ENCODE data around the gene MFN2. TPM values are rescaled to one million over a fixed set of nuclear protein-coding genes. Genes with fewer than 3 reads are reported as not detected.
"Not testable (repeated sequence)": the region's sequence is repeated elsewhere in the genome, so short reads cannot be mapped to it uniquely, and the experiment has no call there.

MFN2 gene
- total RNA-seq, 1 experiment from 2014 or later = 34.1 TPM

DNA sequence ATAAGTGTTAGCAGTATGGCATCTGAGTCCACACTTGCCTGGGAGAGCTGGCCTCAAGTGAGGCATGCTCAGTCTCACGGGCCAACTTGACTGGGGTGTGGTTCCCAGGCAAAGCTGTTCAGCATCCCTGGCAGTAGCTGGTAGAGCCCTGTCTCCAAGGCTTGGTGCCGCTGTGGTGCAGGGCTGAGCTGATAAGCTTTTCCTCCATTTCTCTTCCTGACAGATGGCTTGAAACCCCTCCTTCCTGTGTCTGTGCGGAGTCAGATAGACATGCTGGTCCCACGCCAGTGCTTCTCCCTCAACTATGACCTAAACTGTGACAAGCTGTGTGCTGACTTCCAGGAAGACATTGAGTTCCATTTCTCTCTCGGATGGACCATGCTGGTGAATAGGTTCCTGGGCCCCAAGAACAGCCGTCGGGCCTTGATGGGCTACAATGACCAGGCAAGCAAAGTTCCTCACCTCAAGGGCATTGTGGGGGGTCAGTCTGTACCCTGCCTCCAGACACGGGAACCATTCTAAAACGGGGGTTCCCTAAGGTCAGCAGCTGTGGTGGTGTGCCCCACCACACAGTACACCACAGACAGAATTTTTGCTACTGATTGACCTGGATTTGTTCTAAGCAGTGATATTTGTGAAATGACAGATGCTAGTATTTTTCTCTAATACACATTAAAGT is 25.4 kb downstream of the MFN2 start:
- Histone ChIP-seq H3K27ac (ENCODE audit: low read length) (no peak overlapping the region), H3K4me2 (ENCODE audit: low read depth, low read length, poor library complexity, severe bottlenecking) (no peak overlapping the region)

GRCh38 chr1:12006167-12006921 is 26.1 kb downstream of the MFN2 start:
- H4K20me1 ChIP-seq (ENCODE audit: insufficient read depth, low read depth, low read length) = peaks cover 4% of the 10 kb centered on the region; the same call in 1 of the 2 replicates
- no peak overlapping the region for H3K9ac ChIP-seq (ENCODE audit: low read length)
- no peak overlapping the region for H3K4me3 ChIP-seq (ENCODE audit: low read length)
- H3K79me2 ChIP-seq (ENCODE audit: low read length) = no peaks in the 10 kb centered on the region
- H3K27ac ChIP-seq (ENCODE audit: low read length) = no peak overlapping the region
- peaks cover 54% of the 10 kb centered on the region for H3K36me3 ChIP-seq (ENCODE audit: insufficient read depth, low read length)
- no peak overlapping the region for H2AFZ ChIP-seq (ENCODE audit: low read length)
- no peaks in the 10 kb centered on the region for H3K4me1 ChIP-seq (ENCODE audit: low read length)
- no peaks in the 10 kb centered on the region for H3K9me3 ChIP-seq (ENCODE audit: low read length)
- no peaks in the 10 kb centered on the region for H3K9me2 ChIP-seq (replicated peaks; ENCODE audit: insufficient read depth, low read length)
- no peak overlapping the region for H3K4me2 ChIP-seq (ENCODE audit: low read depth, low read length, poor library complexity, severe bottlenecking)
- DNase-seq = peak; percentile 27
- H3K27me3 ChIP-seq (ENCODE audit: low read length) = no peaks in the 10 kb centered on the region

More for the DNA sequence above, 25.4 kb downstream of the MFN2 start:
- peaks cover 55% of the 10 kb centered on the region for H3K36me3 ChIP-seq (ENCODE audit: insufficient read depth, low read length)
- H3K79me2 ChIP-seq (ENCODE audit: low read length) = no peaks in the 10 kb centered on the region
- H3K4me1 ChIP-seq (ENCODE audit: low read length) = no peaks in the 10 kb centered on the region
- H2AFZ ChIP-seq (ENCODE audit: low read length) = no peak overlapping the region
- H3K9ac ChIP-seq (ENCODE audit: low read length) = no peak overlapping the region
- H3K4me3 ChIP-seq (ENCODE audit: low read length) = no peak overlapping the region
- no peaks in the 10 kb centered on the region for H3K9me3 ChIP-seq (ENCODE audit: low read length)
- peak; percentile 41 for DNase-seq
- H3K9me2 ChIP-seq (replicated peaks; ENCODE audit: insufficient read depth, low read length) = no peaks in the 10 kb centered on the region
- H3K27me3 ChIP-seq (ENCODE audit: low read length) = no peaks in the 10 kb centered on the region
- peaks cover 4% of the 10 kb centered on the region; the same call in 1 of the 2 replicates for H4K20me1 ChIP-seq (ENCODE audit: insufficient read depth, low read depth, low read length)

GRCh38 chr1:12007204-12007603 is 27.0 kb downstream of the MFN2 start:
- peak; percentile 36 for DNase-seq
- Histone ChIP-seq H3K79me2 (ENCODE audit: low read length) (no peaks in the 10 kb centered on the region), H3K9ac (ENCODE audit: low read length) (no peak overlapping the region), H3K4me2 (ENCODE audit: low read depth, low read length, poor library complexity, severe bottlenecking) (no peak overlapping the region), H4K20me1 (ENCODE audit: insufficient read depth, low read depth, low read length) (no peaks in the 10 kb centered on the region), H3K36me3 (ENCODE audit: insufficient read depth, low read length) (peaks cover 46% of the 10 kb centered on the region), H2AFZ (ENCODE audit: low read length) (no peak overlapping the region), H3K9me2 (replicated peaks; ENCODE audit: insufficient read depth, low read length) (no peaks in the 10 kb centered on the region), H3K4me3 (ENCODE audit: low read length) (no peak overlapping the region), H3K4me1 (ENCODE audit: low read length) (no peaks in the 10 kb centered on the region), H3K27ac (ENCODE audit: low read length) (no peak overlapping the region), H3K27me3 (ENCODE audit: low read length) (no peaks in the 10 kb centered on the region), H3K9me3 (ENCODE audit: low read length) (no peaks in the 10 kb centered on the region)

DNA sequence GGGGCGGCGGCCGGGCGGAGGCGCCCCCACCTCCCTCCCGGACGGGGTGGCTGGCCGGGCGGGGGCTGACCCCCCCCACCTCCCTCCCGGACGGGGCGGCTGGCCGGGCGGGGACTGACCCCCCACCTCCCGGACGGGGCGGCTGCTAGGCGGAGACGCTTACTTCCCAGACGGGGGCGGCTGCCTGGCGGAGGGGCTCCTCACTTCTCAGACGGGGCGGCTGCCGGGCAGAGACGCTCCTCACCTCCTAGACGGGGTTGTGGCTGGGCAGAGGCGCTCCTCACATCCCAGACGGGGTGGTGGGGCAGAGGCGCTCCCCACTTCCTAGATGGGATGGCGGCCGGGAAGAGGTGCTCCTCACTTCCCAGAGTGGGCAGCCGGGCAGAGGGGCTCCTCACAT is 28.1 kb downstream of the MFN2 start:
- not testable (repeated sequence) for H3K4me2 ChIP-seq (ENCODE audit: low read depth, low read length, poor library complexity, severe bottlenecking); H3K27me3 ChIP-seq (ENCODE audit: low read length); H4K20me1 ChIP-seq (ENCODE audit: insufficient read depth, low read depth, low read length); H3K9me2 ChIP-seq (replicated peaks; ENCODE audit: insufficient read depth, low read length); H3K9ac ChIP-seq (ENCODE audit: low read length); H3K79me2 ChIP-seq (ENCODE audit: low read length); H3K27ac ChIP-seq (ENCODE audit: low read length); H3K4me1 ChIP-seq (ENCODE audit: low read length); H3K9me3 ChIP-seq (ENCODE audit: low read length); H2AFZ ChIP-seq (ENCODE audit: low read length); H3K4me3 ChIP-seq (ENCODE audit: low read length); DNase-seq
- H3K36me3 ChIP-seq (ENCODE audit: insufficient read depth, low read length) = peaks cover 39% of the 10 kb centered on the region

DNA sequence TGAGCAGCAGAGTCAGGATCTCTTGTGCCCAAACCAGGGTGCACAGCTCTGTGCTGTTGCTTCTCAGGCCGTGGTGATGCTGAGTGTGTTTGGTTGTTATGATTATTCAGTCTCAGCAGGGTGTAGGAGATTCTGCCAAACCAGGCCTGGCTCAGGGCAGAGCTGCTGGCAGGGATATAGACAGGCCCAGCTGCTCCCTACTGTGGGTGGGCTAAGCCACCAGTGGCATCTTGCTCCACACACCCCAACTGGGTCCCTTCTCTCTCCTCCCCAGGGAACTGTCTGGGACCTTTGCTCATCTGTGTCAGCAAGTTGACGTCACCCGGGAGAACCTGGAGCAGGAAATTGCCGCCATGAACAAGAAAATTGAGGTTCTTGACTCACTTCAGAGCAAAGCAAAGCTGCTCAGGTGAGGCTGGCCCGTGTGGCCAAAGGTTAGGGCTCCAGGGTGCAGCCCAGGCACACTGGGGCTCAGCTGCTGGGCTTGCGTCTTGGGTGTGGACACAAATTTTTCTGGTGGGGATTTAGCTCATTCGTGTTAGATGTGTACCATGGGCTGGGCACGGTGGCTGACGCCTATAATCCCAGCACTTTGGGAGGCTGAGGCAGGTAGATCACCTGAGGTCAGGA is 29.2 kb downstream of the MFN2 start:
- H2AFZ ChIP-seq (ENCODE audit: low read length) = no peak overlapping the region
- H3K9me3 ChIP-seq (ENCODE audit: low read length) = no peaks in the 10 kb centered on the region
- H3K4me3 ChIP-seq (ENCODE audit: low read length) = no peak overlapping the region
- H3K9me2 ChIP-seq (replicated peaks; ENCODE audit: insufficient read depth, low read length) = no peaks in the 10 kb centered on the region
- no peak overlapping the region for H3K4me2 ChIP-seq (ENCODE audit: low read depth, low read length, poor library complexity, severe bottlenecking)
- H3K27ac ChIP-seq (ENCODE audit: low read length) = no peak overlapping the region
- H4K20me1 ChIP-seq (ENCODE audit: insufficient read depth, low read depth, low read length) = no peaks in the 10 kb centered on the region
- no peaks in the 10 kb centered on the region for H3K79me2 ChIP-seq (ENCODE audit: low read length)
- H3K9ac ChIP-seq (ENCODE audit: low read length) = no peak overlapping the region
- no peaks in the 10 kb centered on the region for H3K27me3 ChIP-seq (ENCODE audit: low read length)
- H3K36me3 ChIP-seq (ENCODE audit: insufficient read depth, low read length) = peaks cover 31% of the 10 kb centered on the region
- DNase-seq = no peak
- H3K4me1 ChIP-seq (ENCODE audit: low read length) = no peaks in the 10 kb centered on the region

GRCh38 chr1:12010746-12011570 is 30.7 kb downstream of the MFN2 start:
- Histone ChIP-seq H3K9me2 (replicated peaks; ENCODE audit: insufficient read depth, low read length) (no peaks in the 10 kb centered on the region), H3K9ac (ENCODE audit: low read length) (no peak overlapping the region), H3K36me3 (ENCODE audit: insufficient read depth, low read length) (peaks cover 15% of the 10 kb centered on the region), H3K4me1 (ENCODE audit: low read length) (no peaks in the 10 kb centered on the region), H4K20me1 (ENCODE audit: insufficient read depth, low read depth, low read length) (no peaks in the 10 kb centered on the region), H3K4me3 (ENCODE audit: low read length) (no peak overlapping the region), H3K27ac (ENCODE audit: low read length) (no peak overlapping the region), H3K9me3 (ENCODE audit: low read length) (no peaks in the 10 kb centered on the region), H3K27me3 (ENCODE audit: low read length) (no peaks in the 10 kb centered on the region), H2AFZ (ENCODE audit: low read length) (no peak overlapping the region), H3K4me2 (ENCODE audit: low read depth, low read length, poor library complexity, severe bottlenecking) (no peak overlapping the region), H3K79me2 (ENCODE audit: low read length) (no peaks in the 10 kb centered on the region)
- no peak for DNase-seq

DNA sequence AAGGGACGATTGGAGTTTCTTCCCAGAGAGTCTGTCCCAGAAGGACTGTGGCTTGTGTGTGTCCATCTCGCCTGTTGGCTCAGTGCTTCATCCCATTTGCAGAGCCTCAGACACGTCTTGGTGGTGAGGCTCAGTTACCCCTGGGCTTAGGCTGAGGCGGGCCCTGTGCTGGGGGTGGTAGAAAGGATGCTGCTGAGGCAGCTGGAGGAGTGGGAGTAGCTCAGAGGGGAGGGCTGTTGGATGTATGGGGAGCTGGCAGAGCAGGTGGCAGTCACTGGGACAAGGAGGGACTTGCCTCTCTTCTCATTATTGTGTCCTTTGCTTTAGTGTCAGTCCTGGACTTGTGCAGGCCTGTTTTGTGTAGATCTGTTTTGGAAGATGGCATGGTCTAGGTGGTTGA is 31.8 kb downstream of the MFN2 start:
- no peak for DNase-seq
- H3K27ac ChIP-seq (ENCODE audit: low read length) = no peak overlapping the region
- H3K4me2 ChIP-seq (ENCODE audit: low read depth, low read length, poor library complexity, severe bottlenecking) = no peak overlapping the region
- no peaks in the 10 kb centered on the region for H3K79me2 ChIP-seq (ENCODE audit: low read length)
- no peaks in the 10 kb centered on the region for H4K20me1 ChIP-seq (ENCODE audit: insufficient read depth, low read depth, low read length)
- H3K4me1 ChIP-seq (ENCODE audit: low read length) = no peaks in the 10 kb centered on the region
- H3K9ac ChIP-seq (ENCODE audit: low read length) = no peak overlapping the region
- H3K36me3 ChIP-seq (ENCODE audit: insufficient read depth, low read length) = peaks cover 7% of the 10 kb centered on the region; the same call in 1 of the 2 replicates
- no peak overlapping the region for H2AFZ ChIP-seq (ENCODE audit: low read length)
- no peaks in the 10 kb centered on the region for H3K9me3 ChIP-seq (ENCODE audit: low read length)
- no peak overlapping the region for H3K4me3 ChIP-seq (ENCODE audit: low read length)
- H3K27me3 ChIP-seq (ENCODE audit: low read length) = no peaks in the 10 kb centered on the region
- H3K9me2 ChIP-seq (replicated peaks; ENCODE audit: insufficient read depth, low read length) = no peaks in the 10 kb centered on the region

All from Karpas-422 (cell line).